GM04504 (cell line): ENCODE data around the gene VAC14.

Experiments
- DNase-seq: peaks from one replicate; pipeline ENCODE4 v3.0.0-alpha.2; 2012; ENCODE audit warnings: low read depth

Gene VAC14

GRCh38 chr16:70760221-70760620 is 40.7 kb downstream of the VAC14 start:
- DNase-seq = no peak

- no peak for DNase-seq
These were observed 41.3 kb downstream of the VAC14 start for GRCh38 chr16:70759666-70760065.

DNA sequence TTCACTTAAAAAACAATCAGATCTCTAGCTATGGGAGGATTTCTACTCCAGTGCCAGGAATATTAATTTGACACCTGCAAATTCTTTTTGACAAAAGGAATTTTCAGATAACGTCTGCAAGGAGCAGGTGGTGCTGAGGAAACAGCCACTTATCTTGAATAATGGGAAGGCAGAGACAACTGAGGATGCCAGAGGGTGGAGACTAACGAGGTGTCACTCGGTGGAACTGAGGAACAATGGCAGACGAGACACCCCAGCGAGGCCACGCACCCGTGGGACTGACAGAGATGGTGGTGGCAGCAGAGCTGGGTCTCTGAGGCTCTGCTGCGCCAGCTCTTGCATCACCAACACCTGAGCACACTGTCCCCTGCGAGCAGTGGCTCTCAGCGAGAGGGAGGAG is 42.2 kb downstream of the VAC14 start:
- DNase-seq = no peak

DNA sequence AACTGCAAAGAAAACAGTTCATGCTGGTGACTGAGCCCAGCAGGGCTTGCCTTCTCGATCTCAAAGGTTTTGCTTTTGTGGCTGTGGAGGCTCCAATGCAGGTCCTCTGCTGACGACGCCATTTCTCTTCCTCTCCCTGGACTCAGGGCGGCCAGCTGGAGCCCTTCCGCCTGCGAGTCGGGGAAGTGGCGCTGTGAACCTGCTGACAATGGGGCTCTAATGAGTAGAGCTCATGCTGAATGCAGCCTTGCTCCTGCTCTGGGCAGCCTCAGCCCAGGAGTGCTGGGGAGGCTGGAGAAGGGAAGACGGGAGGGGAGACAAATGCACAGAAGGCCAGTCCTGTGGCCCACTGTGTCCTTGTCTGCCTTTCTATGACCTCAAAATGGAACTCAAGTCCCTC is 43.8 kb downstream of the VAC14 start:
- DNase-seq = no peak

DNA sequence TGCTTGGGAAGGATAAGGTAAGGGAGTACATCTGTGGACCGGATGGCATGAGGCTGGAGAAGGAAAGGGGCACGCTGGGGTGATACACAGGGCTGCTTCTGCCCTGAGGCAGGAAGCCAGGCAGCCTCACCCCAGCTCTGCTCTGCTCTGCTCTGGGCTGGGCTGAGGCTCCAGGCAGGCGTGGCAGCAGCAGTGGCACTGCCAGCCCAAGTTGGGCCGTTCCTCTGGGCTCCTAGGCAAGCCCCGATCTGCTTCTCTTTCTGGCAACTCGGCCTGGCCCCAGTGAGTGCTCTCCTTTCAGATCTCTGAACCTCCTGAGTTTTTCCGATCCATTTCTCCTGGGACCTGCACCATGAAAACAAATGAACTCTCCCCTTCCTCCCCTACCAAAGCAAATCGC is 44.9 kb downstream of the VAC14 start:
- no peak for DNase-seq

DNA sequence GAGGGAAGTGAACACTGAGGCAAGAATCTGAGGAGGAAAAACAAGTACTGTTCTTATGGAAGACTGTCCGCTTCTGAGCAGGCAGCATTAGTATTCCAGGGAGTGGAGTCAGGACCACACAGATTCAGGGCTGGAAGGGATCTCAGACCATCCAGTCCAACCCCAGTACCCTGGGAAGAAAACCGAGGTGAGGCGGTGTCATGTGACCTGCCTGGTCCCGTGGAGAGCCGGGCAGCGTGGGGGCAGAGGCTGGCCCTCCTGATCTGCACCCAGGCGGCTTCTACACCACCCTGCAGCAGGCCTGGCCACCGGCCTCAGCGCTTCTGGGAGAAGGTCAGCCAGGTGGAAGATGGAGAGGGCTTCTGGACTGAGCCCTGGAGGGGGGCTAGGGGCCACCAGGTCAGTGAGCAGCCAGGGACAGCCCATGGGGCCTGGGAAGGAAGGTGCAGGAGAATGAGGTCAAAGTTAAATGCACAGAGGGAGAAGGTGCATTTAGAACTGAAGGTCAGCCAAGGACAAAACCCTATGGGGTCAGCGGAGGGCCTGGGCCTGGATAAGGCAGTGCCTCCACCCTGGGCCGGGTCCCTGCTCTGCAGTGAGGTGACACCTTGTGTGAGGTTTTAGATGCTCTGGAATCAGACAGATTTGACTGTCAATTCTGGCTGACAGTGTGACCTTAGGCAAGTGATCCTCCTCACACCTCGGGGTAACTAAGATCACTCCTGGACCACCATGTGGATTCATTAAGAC is 45.9 kb downstream of the VAC14 start:
- DNase-seq = no peak

GRCh38 chr16:70754371-70754770 is 46.6 kb downstream of the VAC14 start:
- DNase-seq = no peak

GRCh38 chr16:70753694-70754325 is 47.1 kb downstream of the VAC14 start:
- no peak for DNase-seq

GRCh38 chr16:70753228-70753627 is 47.7 kb downstream of the VAC14 start:
- DNase-seq = no peak

DNA sequence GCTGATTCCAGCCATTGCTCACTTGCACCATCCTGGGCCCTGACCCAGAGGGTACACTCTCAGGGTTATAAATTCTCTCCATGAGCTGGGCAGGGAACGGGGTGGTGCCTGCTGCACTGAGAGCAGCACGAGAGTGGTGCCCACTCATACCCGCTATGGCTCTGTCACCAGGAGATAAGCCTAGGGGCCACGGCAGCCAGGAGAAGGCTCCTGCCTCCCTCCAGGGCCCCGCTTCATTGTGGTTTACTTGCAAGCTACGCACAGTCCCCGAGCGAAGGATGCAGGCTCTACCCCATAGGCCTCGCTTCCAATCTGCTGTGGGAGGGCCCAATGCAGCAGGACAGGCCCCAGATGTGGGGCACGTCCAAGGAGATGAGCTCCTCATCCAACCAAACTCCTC is 48.5 kb downstream of the VAC14 start:
- no peak for DNase-seq

DNA sequence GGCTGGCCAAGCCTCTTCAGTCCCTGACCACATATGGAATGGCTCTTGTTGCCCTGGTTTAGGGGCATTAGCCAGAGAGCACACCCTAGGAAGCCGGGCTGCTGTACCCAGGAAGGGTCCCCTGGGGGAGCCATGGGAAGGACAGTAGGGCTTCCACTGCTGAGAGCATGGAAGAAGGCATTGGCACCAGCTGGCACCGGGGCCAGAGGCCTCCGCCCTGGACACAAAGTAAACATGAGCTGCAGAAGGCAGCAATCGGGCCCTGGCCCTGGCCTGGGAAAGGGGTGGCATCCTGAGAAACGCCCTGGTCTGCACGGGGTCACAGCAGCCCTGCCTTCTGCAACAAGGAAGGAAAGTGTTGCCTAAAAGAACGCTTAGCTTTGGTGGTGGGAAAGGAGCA is 49.4 kb downstream of the VAC14 start:
- DNase-seq = no peak

DNA sequence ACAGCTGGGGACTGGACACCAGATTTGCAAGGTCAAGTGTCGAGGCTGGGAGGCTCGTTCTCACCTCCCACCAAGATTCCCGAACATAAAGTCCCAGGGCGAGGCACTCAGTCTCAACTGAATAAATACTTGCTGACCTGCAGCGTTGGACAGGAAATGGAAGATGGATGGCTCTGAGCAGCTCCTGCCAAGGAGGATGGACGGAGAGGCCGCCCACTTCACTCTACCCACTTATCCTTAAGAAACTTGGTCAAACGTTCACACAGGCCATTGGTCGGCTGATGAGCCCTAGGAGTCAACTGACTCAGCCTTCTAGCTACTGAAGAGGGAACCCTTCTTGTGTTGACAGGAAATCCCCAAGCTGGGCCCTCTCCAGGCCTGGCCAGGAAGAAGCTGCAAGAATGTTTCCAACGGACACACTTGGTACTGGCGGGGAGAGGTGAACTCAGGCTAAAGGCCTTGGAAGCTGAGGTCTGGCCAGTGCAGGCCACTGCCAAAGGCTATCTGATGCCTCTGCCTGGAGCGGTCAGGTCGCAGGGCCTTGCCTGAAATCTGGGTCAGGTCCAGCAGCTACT is 50.0 kb downstream of the VAC14 start:
- DNase-seq = peak; percentile 97

DNA sequence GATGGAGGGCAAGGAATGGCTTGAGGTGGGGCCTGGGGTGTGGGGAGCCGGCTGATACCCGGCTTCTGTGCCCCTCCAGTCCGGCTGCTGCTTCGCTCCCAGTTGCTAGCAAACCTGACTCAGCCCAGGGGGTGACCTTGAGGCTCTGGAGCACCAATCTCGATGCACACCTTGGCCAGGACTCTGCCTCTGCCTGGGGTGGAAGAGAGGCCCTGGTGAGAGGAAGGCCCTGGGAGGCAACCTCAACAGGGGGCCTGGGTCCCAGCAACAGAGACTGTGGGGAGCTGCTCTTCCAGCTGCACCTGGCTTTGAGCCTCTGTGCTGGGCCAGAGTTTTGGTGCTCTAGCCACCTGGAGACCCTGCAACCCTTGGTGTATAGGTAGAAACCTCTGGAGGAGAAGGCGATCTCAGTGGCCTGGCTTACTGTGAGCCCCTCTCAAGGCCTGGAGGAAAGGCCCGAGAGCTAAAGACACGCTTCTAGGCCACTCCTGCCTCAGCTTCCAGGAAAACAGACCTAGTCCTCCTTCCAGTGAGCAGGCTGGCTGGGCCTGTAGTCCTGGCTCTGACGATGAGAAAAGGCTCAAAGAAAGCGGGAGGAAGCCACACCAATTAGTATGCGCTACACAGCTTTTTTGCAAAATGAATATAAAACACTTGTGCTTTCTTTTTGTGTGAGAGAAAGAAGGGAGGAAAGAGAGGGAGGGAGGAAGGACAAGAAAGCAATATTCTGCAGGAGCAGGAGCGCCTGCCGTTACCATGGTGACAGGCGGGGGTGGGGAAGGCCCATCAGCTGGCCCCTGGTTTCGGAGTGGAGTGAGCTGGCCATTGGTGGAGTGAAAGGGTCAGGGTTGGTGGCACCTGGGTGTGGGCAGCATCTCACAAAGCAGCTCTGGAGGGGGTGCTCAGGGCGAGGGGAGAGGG is 51.0 kb downstream of the VAC14 start:
- DNase-seq = no peak

GRCh38 chr16:70749006-70749678 is 51.8 kb downstream of the VAC14 start:
- DNase-seq = no peak

DNA sequence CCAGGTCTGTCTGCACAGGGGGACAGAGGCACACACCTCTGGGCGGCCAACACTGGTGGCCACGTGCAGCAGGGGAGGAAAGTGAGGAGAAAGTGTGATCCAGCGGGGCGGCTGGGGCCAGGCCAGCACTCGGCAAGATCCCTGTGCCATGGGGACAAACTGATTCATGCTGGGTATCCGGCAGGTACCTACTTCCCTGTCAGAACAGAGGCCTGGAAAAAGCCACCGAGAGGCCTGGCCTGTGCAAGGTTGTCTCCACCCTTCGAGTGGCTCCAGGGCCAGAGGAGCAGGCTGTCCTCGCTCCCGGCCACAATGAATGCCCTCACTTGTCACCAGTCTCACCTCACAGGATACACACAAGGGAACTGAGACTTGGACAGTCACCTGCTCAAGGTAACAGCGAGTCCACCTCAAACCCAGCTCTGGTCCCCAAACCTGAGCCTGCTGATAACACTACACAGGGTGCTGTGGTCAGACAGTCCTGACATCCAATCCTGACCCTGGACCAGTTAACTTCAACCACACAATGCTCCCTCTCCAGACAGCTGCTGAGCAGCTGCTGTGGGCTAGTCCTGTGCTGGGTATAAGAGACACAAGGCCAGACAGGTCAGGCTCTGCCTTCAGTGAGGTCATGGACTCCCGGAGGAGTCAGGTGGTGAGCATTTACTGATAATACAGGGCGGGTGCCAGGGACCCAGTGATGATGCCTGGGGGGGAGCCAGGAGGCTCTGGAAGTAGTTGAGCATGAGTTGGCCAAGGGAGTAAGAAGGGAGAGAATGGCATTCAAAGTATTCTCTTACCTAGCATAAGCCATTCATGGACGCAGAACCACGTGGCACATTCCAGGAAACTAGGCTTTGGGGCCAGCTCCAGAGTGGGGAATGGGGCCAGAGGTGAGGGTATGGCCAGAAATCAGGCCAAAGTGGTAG is 53.0 kb downstream of the VAC14 start:
- DNase-seq = no peak

DNA sequence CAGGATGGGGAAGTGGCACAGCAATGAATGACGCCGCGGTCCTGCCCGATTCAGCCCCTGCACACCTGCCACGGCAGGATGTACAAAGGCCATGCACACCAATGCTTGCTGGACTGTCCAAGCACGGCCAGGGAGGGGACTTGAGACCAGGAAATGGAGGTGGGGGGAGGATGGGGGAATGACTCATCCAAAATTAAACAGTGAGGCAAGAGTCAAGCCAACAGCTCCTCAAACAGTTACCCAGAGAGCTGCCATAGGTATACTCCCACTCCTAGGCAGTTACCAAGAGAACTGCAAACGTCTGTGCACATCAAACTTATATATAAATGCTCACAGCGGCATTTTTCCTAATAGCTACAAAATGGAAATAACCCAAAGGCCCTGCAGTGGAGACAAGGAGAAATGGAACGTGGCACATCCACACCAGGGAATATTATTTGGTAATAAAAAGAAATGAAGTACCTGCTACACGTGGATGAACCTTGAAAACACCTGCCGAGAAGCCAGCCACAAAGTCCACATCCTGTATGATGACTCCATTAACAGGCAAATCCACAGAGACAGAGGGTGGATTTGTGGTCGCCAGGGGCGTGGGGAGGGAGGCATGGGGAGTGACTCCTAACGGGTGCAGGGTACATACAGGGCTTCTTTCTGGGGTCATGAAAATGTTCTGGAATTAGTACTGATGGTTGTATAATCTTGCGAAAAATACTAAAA is 54.1 kb downstream of the VAC14 start:
- DNase-seq = peak; percentile 78

DNA sequence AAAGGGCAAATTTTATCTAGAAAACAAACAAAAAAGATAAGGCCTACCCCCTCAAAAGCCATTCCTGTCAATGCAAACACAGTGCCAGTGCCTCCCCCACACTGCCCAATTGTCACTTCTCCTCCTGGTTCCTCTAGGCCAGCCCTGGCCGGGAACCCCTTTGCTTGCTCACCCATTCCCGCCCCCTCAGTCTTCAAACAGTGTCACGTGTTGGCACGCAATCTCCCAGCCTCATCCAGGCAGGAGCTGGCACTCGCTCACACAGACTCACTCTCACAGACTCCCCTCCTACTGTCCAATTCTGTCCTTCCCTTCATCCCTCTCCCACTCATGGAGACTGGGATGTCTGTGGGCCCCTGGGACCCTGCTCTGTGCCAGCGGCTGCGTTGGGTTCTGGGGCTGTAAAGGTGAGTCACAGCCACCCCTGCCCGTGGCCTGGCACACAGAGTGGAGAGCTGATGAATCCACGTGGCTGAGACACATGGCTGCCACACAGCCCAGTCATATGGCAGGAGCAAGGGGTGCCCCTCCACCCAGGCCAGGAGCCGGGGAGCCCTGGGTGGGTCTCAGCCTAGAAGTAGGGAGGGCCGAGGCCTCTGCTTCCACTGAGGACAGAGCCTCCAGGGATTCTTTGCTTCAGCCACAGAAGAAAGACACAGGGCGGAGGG is 54.8 kb downstream of the VAC14 start:
- DNase-seq = peak; percentile 79

GRCh38 chr16:70745536-70746025 is 55.4 kb downstream of the VAC14 start:
- no peak for DNase-seq

GRCh38 chr16:70744366-70744765 is 56.6 kb downstream of the VAC14 start:
- no peak for DNase-seq
